Upper lobe of left lung (tissue), 4 donors: Measurements from ENCODE around the gene PLOD2.

Source experiments
- CTCF ChIP-seq, 6 experiments: fragments of 450-650 bp in 4 of 6; fragments of 200-600 bp in 2 of 6; sonication (generic) in 2 of 6; IDR thresholded peaks; one replicate each; pipeline ENCODE4 v1.5.1; 2016 to 2019; ENCODE audit warnings: antibody characterized with exemption in 6 of 6
- EP300 ChIP-seq, 4 donors: sonication (generic); formaldehyde crosslinking; IDR thresholded peaks; one replicate each; pipeline ENCODE4 v1.5.1; 2017; ENCODE audit warnings: antibody characterized with exemption in 4 of 4, control low read depth in 2 of 4
- POLR2AphosphoS5 ChIP-seq, 2 donors: sonication (generic); formaldehyde crosslinking; IDR thresholded peaks; one replicate each; pipeline ENCODE4 v1.5.1; 2017; ENCODE audit warnings: antibody characterized with exemption in 2 of 2

- TF ChIP-seq CTCF (IDR thresholded peaks at IDR 0.05), result no peak
- TF ChIP-seq EP300 (IDR thresholded peaks at IDR 0.05), result no peak
- TF ChIP-seq POLR2AphosphoS5 (IDR thresholded peaks at IDR 0.05), result no peak
These were observed 11.6 kb upstream of the PLOD2 start for GRCh38 chr3:146172586-146172985.
